ENCODE data around the gene LMTK3. TPM values are rescaled to one million over a fixed set of nuclear protein-coding genes. Genes with fewer than 3 reads are reported as not detected.

The LMTK3 gene
- total RNA-seq, 4 donors from 2014 or later = 0.17 to 0.57 (median 0.37) TPM

GRCh38 chr19:48493718-48494401, 17.8 kb downstream of the LMTK3 start:
- no peaks in the 10 kb centered on the region for H3K9me3 ChIP-seq
- peak overlapping the region; percentile 56 to 79 (median 60) for H3K4me3 ChIP-seq
- no peak for TF ChIP-seq POLR2AphosphoS5 (IDR thresholded peaks at IDR 0.05)
- TF ChIP-seq, protein P1, sequence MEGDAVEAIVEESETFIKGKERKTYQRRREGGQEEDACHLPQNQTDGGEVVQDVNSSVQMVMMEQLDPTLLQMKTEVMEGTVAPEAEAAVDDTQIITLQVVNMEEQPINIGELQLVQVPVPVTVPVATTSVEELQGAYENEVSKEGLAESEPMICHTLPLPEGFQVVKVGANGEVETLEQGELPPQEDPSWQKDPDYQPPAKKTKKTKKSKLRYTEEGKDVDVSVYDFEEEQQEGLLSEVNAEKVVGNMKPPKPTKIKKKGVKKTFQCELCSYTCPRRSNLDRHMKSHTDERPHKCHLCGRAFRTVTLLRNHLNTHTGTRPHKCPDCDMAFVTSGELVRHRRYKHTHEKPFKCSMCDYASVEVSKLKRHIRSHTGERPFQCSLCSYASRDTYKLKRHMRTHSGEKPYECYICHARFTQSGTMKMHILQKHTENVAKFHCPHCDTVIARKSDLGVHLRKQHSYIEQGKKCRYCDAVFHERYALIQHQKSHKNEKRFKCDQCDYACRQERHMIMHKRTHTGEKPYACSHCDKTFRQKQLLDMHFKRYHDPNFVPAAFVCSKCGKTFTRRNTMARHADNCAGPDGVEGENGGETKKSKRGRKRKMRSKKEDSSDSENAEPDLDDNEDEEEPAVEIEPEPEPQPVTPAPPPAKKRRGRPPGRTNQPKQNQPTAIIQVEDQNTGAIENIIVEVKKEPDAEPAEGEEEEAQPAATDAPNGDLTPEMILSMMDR (IDR thresholded peaks at IDR 0.05) = no peak
- no peak for TF ChIP-seq POLR2A (IDR thresholded peaks at IDR 0.05; ENCODE audit: low read depth)
- no peak for TF ChIP-seq EP300 (IDR thresholded peaks at IDR 0.05)
- WGBS = 4% methylated on average over 42 of the region's 70 CpGs
- no peak for DNase-seq (ENCODE audit: extremely low spot score)
- peak overlapping the region; percentile 72 to 84 (median 78) for H3K27ac ChIP-seq (replicated peaks in 1 of 4)
- H3K27me3 ChIP-seq = peaks cover 0 to 39% (median 18%) of the 10 kb centered on the region in 4 donors
- H3K36me3 ChIP-seq = no peaks in the 10 kb centered on the region
- intact Hi-C loops (cut with DNase I) = no loop called here
- peaks cover 22 to 69% (median 61%) of the 10 kb centered on the region in 4 donors for H3K4me1 ChIP-seq

DNA sequence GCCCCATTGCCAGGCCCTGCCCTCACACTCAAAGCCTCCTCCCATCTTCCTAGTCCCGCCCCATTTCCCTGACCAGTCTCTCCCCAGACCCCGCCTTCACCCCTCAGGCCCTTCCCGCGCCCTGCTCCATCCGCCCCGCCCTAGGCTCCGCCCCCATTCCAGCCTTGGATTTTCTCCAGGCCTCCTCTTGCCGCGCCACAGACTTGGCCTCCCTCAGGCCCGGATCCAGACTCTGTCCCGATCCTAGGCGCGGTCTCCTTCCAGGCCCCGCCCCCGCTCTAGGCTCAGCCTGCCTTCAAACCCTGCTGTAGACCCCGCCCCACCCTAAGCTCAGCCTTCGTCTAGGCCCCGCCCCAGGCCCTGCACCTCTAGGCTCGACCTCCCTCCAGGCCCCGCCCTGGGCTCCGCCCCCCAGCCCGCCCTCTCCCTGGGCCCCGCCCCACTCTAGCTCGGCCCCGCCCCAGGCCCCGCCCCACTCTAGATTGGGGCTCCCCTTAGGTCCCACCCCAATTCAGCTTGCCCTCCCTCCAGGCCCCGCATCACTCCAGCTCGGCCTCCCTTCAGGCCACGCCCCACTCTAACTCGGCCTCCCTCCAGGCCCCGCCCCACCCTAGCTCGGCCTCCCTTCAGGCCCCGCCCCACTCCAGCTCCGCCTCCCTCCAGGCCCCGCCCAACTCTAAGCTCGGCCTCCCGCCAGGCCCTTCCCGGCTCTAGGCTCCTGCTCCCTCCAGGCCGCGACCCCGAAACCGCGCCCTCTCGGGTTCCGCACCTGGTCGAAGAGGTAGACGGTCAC, 18.5 kb downstream of the LMTK3 start:
- no peaks in the 10 kb centered on the region for H3K36me3 ChIP-seq
- H3K4me3 ChIP-seq = peak overlapping the region; percentile 56 to 79 (median 60)
- TF ChIP-seq, protein P1 (IDR thresholded peaks at IDR 0.05) = no peak
- TF ChIP-seq EP300 (IDR thresholded peaks at IDR 0.05) = no peak
- peak; percentile 84 to 95 for TF ChIP-seq POLR2AphosphoS5 (IDR thresholded peaks at IDR 0.05)
- TF ChIP-seq POLR2A (IDR thresholded peaks at IDR 0.05; ENCODE audit: low read depth) = peak; percentile 41
- H3K27ac ChIP-seq (replicated peaks in 1 of 4) = peak overlapping the region; percentile 72 to 84 (median 78)
- intact Hi-C loops (cut with DNase I) = no loop called here
- H3K4me1 ChIP-seq = peaks cover 27 to 70% (median 58%) of the 10 kb centered on the region in 4 donors
- no peaks in the 10 kb centered on the region for H3K9me3 ChIP-seq
- peaks cover 0 to 32% (median 11%) of the 10 kb centered on the region in 4 donors for H3K27me3 ChIP-seq
- DNase-seq (ENCODE audit: extremely low spot score) = peak; percentile 99
- 4% methylated on average over 32 of the region's 47 CpGs for WGBS

- Histone ChIP-seq H3K27ac (replicated peaks in 1 of 4) (peak overlapping the region in 2 of 4 donors; percentile 32 to 72), H3K9me3 (no peaks in the 10 kb centered on the region), H3K4me3 (no peak overlapping the region), H3K4me1 (peaks cover 32 to 69% (median 61%) of the 10 kb centered on the region in 4 donors), H3K36me3 (no peaks in the 10 kb centered on the region), H3K27me3 (peaks cover 0 to 18% (median 4%) of the 10 kb centered on the region in 4 donors)
- 33% methylated on average over 10 of the region's 10 CpGs for WGBS
- DNase-seq (ENCODE audit: extremely low spot score) = no peak
- intact Hi-C loops (cut with DNase I) = no loop called here
- TF ChIP-seq POLR2AphosphoS5 (IDR thresholded peaks at IDR 0.05) (no peak), POLR2A (IDR thresholded peaks at IDR 0.05; ENCODE audit: low read depth) (no peak), EP300 (IDR thresholded peaks at IDR 0.05) (no peak)
- TF ChIP-seq, protein P1 (IDR thresholded peaks at IDR 0.05) = no peak
These were observed 19.9 kb downstream of the LMTK3 start for GRCh38 chr19:48491793-48492123.

GRCh38 chr19:48490981-48491792, 20.4 kb downstream of the LMTK3 start:
- Histone ChIP-seq H3K4me1 (peaks cover 32 to 69% (median 61%) of the 10 kb centered on the region in 4 donors), H3K9me3 (no peaks in the 10 kb centered on the region), H3K36me3 (no peaks in the 10 kb centered on the region), H3K4me3 (peak overlapping the region; percentile 2 to 34 (median 14)), H3K27ac (replicated peaks in 1 of 4) (peak overlapping the region in 1 of 4 donors; percentile 36), H3K27me3 (peaks cover 0 to 17% (median 4%) of the 10 kb centered on the region in 4 donors)
- no peak for DNase-seq (ENCODE audit: extremely low spot score)
- intact Hi-C loops (cut with DNase I) = no loop called here
- TF ChIP-seq EP300 (IDR thresholded peaks at IDR 0.05) (no peak), POLR2A (IDR thresholded peaks at IDR 0.05; ENCODE audit: low read depth) (no peak), POLR2AphosphoS5 (IDR thresholded peaks at IDR 0.05) (no peak)
- TF ChIP-seq, protein P1 (IDR thresholded peaks at IDR 0.05) = no peak
- 13% methylated on average over 32 of the region's 50 CpGs for WGBS
